Measurements from ENCODE around the gene CALHM1. TPM values are rescaled to one million over a fixed set of nuclear protein-coding genes. Genes with fewer than 3 reads are reported as not detected.

CALHM1 gene
- total RNA-seq, 1 donor from 2014 or later = not detected

GRCh38 chr10:103467406-103467805, 8.7 kb upstream of the CALHM1 start:
- no peak overlapping the region for H3K4me3 ChIP-seq
- H3K36me3 ChIP-seq = no peaks in the 10 kb centered on the region
- no peak overlapping the region for H3K27ac ChIP-seq
- H3K9me3 ChIP-seq = no peaks in the 10 kb centered on the region
- H3K4me1 ChIP-seq = peaks cover 19% of the 10 kb centered on the region
- no peak for DNase-seq (ENCODE audit: extremely low spot score in 2 of 2)
- TF ChIP-seq POLR2A (IDR thresholded peaks at IDR 0.05) (no peak), POLR2AphosphoS5 (IDR thresholded peaks at IDR 0.05; ENCODE audit: insufficient read depth in 1 of 2, low read depth in 1 of 2) (no peak), CTCF (IDR thresholded peaks at IDR 0.05) (no peak)
- H3K27me3 ChIP-seq = no peaks in the 10 kb centered on the region
- intact Hi-C loops (cut with DNase I) = no loop called here

DNA sequence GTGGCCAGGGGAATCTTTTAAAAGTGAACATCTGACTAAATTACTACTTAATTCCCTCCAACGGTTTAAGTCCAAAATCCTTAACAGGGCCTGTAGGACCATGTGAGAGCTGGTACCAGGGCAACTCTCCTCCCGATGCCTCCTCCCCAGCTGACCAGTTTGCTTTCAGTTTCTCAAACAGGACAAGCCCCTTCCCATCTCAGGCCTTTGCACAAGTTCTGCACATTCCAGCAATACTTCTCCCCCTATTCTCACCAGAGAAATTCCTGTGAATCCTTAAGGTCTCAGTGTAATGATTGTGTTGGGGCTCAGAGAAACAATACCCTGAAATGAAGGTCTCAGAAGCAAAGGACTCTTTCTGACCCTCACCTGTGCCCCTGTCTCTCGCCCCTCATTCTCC, 8.0 kb upstream of the CALHM1 start:
- H3K4me3 ChIP-seq = no peak overlapping the region
- H3K27me3 ChIP-seq = no peaks in the 10 kb centered on the region
- intact Hi-C loops (cut with DNase I) = no loop called here
- DNase-seq (ENCODE audit: extremely low spot score in 2 of 2) = no peak
- peaks cover 13% of the 10 kb centered on the region for H3K4me1 ChIP-seq
- H3K9me3 ChIP-seq = no peaks in the 10 kb centered on the region
- H3K27ac ChIP-seq = no peak overlapping the region
- no peaks in the 10 kb centered on the region for H3K36me3 ChIP-seq
- no peak for TF ChIP-seq CTCF (IDR thresholded peaks at IDR 0.05)
- no peak for TF ChIP-seq POLR2A (IDR thresholded peaks at IDR 0.05)
- no peak for TF ChIP-seq POLR2AphosphoS5 (IDR thresholded peaks at IDR 0.05; ENCODE audit: insufficient read depth in 1 of 2, low read depth in 1 of 2)

- DNase-seq (ENCODE audit: extremely low spot score in 2 of 2) = no peak
- intact Hi-C loops (cut with DNase I) = no loop called here
These were observed 6.9 kb upstream of the CALHM1 start for GRCh38 chr10:103465411-103466179.

GRCh38 chr10:103463499-103463898, 4.8 kb upstream of the CALHM1 start:
- H3K4me1 ChIP-seq = no peaks in the 10 kb centered on the region
- TF ChIP-seq CTCF (IDR thresholded peaks at IDR 0.05) = no peak
- no peak for TF ChIP-seq POLR2AphosphoS5 (IDR thresholded peaks at IDR 0.05; ENCODE audit: insufficient read depth in 1 of 2, low read depth in 1 of 2)
- no peak for TF ChIP-seq POLR2A (IDR thresholded peaks at IDR 0.05)
- no peak for DNase-seq (ENCODE audit: extremely low spot score in 2 of 2)
- H3K27me3 ChIP-seq = no peaks in the 10 kb centered on the region
- intact Hi-C loops (cut with DNase I) = no loop called here
- no peak overlapping the region for H3K4me3 ChIP-seq
- no peaks in the 10 kb centered on the region for H3K36me3 ChIP-seq
- H3K27ac ChIP-seq = no peak overlapping the region
- H3K9me3 ChIP-seq = no peaks in the 10 kb centered on the region

More at GRCh38 chr10:103465411-103466179, 6.9 kb upstream of the CALHM1 start:
- H3K4me1 ChIP-seq = peaks cover 2% of the 10 kb centered on the region
- H3K36me3 ChIP-seq = no peaks in the 10 kb centered on the region
- no peaks in the 10 kb centered on the region for H3K27me3 ChIP-seq
- no peak overlapping the region for H3K27ac ChIP-seq
- no peaks in the 10 kb centered on the region for H3K9me3 ChIP-seq
- TF ChIP-seq CTCF (IDR thresholded peaks at IDR 0.05) (no peak), POLR2A (IDR thresholded peaks at IDR 0.05) (no peak), POLR2AphosphoS5 (IDR thresholded peaks at IDR 0.05; ENCODE audit: insufficient read depth in 1 of 2, low read depth in 1 of 2) (no peak)
- H3K4me3 ChIP-seq = no peak overlapping the region

DNA sequence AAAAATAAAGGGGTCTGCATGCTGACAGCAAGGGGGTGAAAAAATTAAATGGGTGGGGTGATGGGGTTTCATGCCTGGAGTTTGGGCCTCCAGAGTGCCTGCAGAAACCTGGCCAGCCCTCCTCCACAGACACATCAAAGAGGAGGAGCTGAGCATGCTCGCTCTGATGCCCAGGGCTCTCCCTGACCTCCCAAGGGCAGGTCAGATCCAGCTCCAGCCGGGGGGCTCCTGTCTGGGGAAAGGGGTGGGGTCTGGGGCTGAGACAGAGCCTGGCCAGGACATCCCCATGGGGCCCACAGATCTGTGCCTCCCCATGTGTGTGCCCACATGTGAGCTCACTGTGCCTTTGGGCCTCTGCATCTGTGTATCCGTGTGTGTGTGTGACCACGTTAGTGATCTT, 915 bp upstream of the CALHM1 start:
- Histone ChIP-seq H3K36me3 (no peaks in the 10 kb centered on the region), H3K27ac (no peak overlapping the region), H3K4me3 (no peak overlapping the region), H3K4me1 (no peaks in the 10 kb centered on the region), H3K27me3 (no peaks in the 10 kb centered on the region), H3K9me3 (no peaks in the 10 kb centered on the region)
- intact Hi-C loops (cut with DNase I) = no loop called here
- no peak for DNase-seq (ENCODE audit: extremely low spot score in 2 of 2)
- TF ChIP-seq CTCF (IDR thresholded peaks at IDR 0.05) = no peak
- TF ChIP-seq POLR2A (IDR thresholded peaks at IDR 0.05) = no peak
- no peak for TF ChIP-seq POLR2AphosphoS5 (IDR thresholded peaks at IDR 0.05; ENCODE audit: insufficient read depth in 1 of 2, low read depth in 1 of 2)
